ENCODE data around the gene RBM33.

RBM33 gene

GRCh38 chr7:155752756-155753445, 108.4 kb downstream of the RBM33 start:
- peak; percentile 43; the same call in 2 of the 3 replicates for ATAC-seq (ENCODE audit: insufficient read depth, low read depth)
- H3K9me3 ChIP-seq (ENCODE audit: insufficient read depth, low read length, severe bottlenecking), result no peaks in the 10 kb centered on the region
- no peaks in the 10 kb centered on the region for H3K27me3 ChIP-seq (ENCODE audit: insufficient read depth, low read length, poor library complexity)
- H3K27ac ChIP-seq (ENCODE audit: low read length), result peak overlapping the region; percentile 68
- TF ChIP-seq EZH2 (IDR thresholded peaks at IDR 0.05; ENCODE audit: borderline replicate concordance, low read depth, low read length, severe bottlenecking), result no peak
- peaks cover 37% of the 10 kb centered on the region; the same call in 1 of the 2 replicates for H4K20me1 ChIP-seq (ENCODE audit: insufficient read depth, low read length)
- H3K36me3 ChIP-seq (ENCODE audit: insufficient read depth, low read length), result peaks cover 87% of the 10 kb centered on the region
- no peak overlapping the region for H3K4me3 ChIP-seq (ENCODE audit: low read depth in 1 of 2, low read length in 2 of 2)
- H2AFZ ChIP-seq (ENCODE audit: low read depth, low read length), result no peak overlapping the region
- peaks cover 61% of the 10 kb centered on the region for H3K4me1 ChIP-seq (ENCODE audit: insufficient read depth, low read length)
- H3K9ac ChIP-seq (ENCODE audit: low read depth, low read length), result no peak overlapping the region
- H3K79me2 ChIP-seq (ENCODE audit: insufficient read depth, low read length), result peaks cover 100% of the 10 kb centered on the region
- no peak overlapping the region for H3K4me2 ChIP-seq (ENCODE audit: insufficient read depth, low read length)
- DNase-seq, result no peak

GRCh38 chr7:155753446-155753965, 109.0 kb downstream of the RBM33 start:
- no peaks in the 10 kb centered on the region for H3K27me3 ChIP-seq (ENCODE audit: insufficient read depth, low read length, poor library complexity)
- peaks cover 87% of the 10 kb centered on the region for H3K36me3 ChIP-seq (ENCODE audit: insufficient read depth, low read length)
- H4K20me1 ChIP-seq (ENCODE audit: insufficient read depth, low read length), result peaks cover 34% of the 10 kb centered on the region; the same call in 1 of the 2 replicates
- H3K4me1 ChIP-seq (ENCODE audit: insufficient read depth, low read length), result peaks cover 59% of the 10 kb centered on the region
- no peaks in the 10 kb centered on the region for H3K9me3 ChIP-seq (ENCODE audit: insufficient read depth, low read length, severe bottlenecking)
- DNase-seq, result no peak
- H3K27ac ChIP-seq (ENCODE audit: low read length), result peak overlapping the region; percentile 68
- peak; percentile 31; the same call in 2 of the 3 replicates for ATAC-seq (ENCODE audit: insufficient read depth, low read depth)
- H3K4me3 ChIP-seq (ENCODE audit: low read depth in 1 of 2, low read length in 2 of 2), result no peak overlapping the region
- no peak overlapping the region for H3K9ac ChIP-seq (ENCODE audit: low read depth, low read length)
- no peak overlapping the region for H3K4me2 ChIP-seq (ENCODE audit: insufficient read depth, low read length)
- TF ChIP-seq CTCF (IDR thresholded peaks at IDR 0.05; ENCODE audit: borderline replicate concordance, extremely low read depth, low read length, poor library complexity, severe bottlenecking), result no peak
- no peak for TF ChIP-seq EZH2 (IDR thresholded peaks at IDR 0.05; ENCODE audit: borderline replicate concordance, low read depth, low read length, severe bottlenecking)
- H3K79me2 ChIP-seq (ENCODE audit: insufficient read depth, low read length), result peaks cover 100% of the 10 kb centered on the region
- no peak overlapping the region for H2AFZ ChIP-seq (ENCODE audit: low read depth, low read length)

- peaks cover 58% of the 10 kb centered on the region for H3K4me1 ChIP-seq (ENCODE audit: insufficient read depth, low read length)
Observed at GRCh38 chr7:155754165-155754564, 109.7 kb downstream of the RBM33 start.

More at GRCh38 chr7:155754165-155754564, 109.7 kb downstream of the RBM33 start:
- Histone ChIP-seq H4K20me1 (ENCODE audit: insufficient read depth, low read length) (peaks cover 31% of the 10 kb centered on the region; the same call in 1 of the 2 replicates), H3K79me2 (ENCODE audit: insufficient read depth, low read length) (peaks cover 100% of the 10 kb centered on the region), H3K9me3 (ENCODE audit: insufficient read depth, low read length, severe bottlenecking) (no peaks in the 10 kb centered on the region), H3K4me2 (ENCODE audit: insufficient read depth, low read length) (no peak overlapping the region), H3K27me3 (ENCODE audit: insufficient read depth, low read length, poor library complexity) (no peaks in the 10 kb centered on the region), H3K9ac (ENCODE audit: low read depth, low read length) (no peak overlapping the region), H2AFZ (ENCODE audit: low read depth, low read length) (no peak overlapping the region), H3K4me3 (ENCODE audit: low read depth in 1 of 2, low read length in 2 of 2) (no peak overlapping the region), H3K36me3 (ENCODE audit: insufficient read depth, low read length) (peaks cover 85% of the 10 kb centered on the region), H3K27ac (ENCODE audit: low read length) (peak overlapping the region; percentile 68)
- no peak for TF ChIP-seq CTCF (IDR thresholded peaks at IDR 0.05; ENCODE audit: borderline replicate concordance, extremely low read depth, low read length, poor library complexity, severe bottlenecking)
- no peak for TF ChIP-seq EZH2 (IDR thresholded peaks at IDR 0.05; ENCODE audit: borderline replicate concordance, low read depth, low read length, severe bottlenecking)
- no peak for ATAC-seq (ENCODE audit: insufficient read depth, low read depth)
- no peak for DNase-seq
